GM18517 (cell line): ENCODE data around the gene SOX3.

Source experiments
- ATAC-seq: cut with Tn5 transposase; IDR thresholded peaks from one replicate; pipeline ENCODE4 v1.9.1; 2021; ENCODE audit warnings: mild to moderate bottlenecking, moderate library complexity; ENCODE audit not compliant: unreplicated experiment

Gene SOX3

GRCh38 chrX:140504371-140505324, at the start of gene SOX3:
TSS of gene SOX3 (minus strand) at chrX:140505069. CDS start at chrX:140505060, 9 bp downstream.
- ATAC-seq = no peak

DNA sequence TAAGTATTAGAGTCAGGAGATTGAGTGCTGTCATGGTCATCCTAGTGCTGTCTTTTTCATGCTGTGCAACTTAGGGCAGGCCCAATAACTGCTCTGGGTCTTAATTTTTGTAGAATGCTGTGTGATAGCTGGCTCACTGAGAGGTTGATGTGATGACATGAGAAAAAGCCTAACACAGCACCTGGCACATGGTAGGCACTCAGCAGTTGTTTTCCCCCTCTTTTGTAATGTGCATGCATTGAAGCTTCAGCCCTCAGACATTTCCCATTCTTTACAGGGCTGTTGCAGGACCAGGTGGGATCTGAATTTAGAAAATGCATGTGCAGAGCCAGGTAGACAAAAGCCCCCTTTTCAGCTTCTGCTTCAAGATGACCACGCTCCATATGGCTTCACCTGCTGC, 44.1 kb upstream of the SOX3 start:
- ATAC-seq = no peak

DNA sequence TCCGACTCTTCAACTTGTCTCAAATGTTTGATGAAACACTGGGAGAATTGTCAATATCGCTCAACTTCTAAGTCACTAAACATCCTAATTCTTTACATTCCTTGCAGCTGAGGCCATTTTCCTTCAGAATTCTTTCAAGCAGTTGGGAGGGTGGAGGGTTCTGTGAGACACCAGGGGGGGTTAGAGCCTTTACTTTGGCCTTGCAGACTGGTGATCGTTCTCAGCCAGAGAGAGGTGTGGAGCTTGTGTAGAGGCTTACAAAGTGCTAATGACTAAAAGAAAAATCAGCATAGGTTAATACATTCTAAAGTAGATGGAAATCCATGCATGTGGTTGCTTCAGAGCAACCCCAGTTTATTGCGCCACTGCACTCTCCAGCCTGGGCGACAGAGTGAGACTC, 21.3 kb upstream of the SOX3 start:
- no peak for ATAC-seq

- no peak for ATAC-seq
Observed at GRCh38 chrX:140525448-140525847, 20.6 kb upstream of the SOX3 start.

DNA sequence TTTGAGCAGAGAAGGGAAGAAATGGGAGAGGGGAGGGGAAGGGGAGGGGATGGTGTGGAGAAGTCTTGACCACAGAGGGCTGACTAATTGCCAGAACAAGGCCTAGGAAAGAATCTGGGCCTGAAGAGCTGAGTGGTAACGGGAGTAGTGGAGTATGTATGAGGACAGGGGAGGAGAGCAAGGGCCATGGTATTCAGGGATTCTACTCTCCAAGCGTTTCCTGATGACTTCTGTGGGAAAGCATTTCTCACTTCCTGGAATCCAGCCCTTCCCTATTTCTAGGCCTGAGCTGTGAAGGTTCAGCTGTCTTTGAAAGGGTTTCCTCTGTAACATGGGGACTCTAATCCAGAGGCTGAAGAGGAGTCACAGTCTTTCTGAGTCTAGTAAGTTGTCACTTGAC, 19.7 kb upstream of the SOX3 start:
- ATAC-seq = no peak

DNA sequence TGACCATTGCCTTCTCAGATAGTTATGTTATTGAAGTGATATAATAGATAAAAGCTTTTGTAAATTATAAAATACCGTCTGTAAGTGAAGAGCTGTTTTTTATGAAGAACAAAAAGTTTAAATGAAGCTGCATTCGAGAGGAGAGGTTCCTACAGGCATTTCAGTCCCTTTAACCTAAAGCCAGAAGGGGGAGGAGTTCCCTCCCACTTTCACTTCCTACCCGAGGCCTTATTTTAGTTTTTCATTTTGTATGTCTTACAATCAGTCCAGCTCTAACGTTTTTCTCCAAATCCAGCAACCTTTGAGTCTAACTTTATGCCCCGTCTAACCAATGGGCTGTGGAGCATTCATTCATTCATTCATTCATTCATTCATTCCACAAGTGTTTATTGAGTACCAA, 16.5 kb upstream of the SOX3 start:
- ATAC-seq = no peak

DNA sequence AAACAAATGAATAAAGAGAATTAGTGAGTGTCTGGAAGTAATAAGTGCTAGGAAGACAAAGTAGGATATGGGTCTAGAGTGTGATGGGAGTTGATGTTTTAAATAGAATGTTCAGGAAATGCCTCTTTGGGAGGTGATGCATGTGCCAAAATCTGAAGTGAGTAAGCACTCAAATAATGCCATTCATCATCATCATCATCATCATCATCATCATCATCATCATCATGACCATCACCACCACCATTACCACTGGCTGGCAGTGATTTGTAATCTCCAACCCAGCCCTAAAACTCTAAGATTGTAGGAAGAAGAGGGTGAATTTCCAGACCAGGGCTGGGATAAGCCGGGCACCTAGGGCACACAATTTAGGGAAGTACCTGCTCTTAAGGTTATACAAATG, 9.7 kb upstream of the SOX3 start:
- no peak for ATAC-seq

GRCh38 chrX:140510895-140511295, 6.0 kb upstream of the SOX3 start:
- no peak for ATAC-seq

GRCh38 chrX:140510306-140510676, 5.4 kb upstream of the SOX3 start:
- no peak for ATAC-seq

DNA sequence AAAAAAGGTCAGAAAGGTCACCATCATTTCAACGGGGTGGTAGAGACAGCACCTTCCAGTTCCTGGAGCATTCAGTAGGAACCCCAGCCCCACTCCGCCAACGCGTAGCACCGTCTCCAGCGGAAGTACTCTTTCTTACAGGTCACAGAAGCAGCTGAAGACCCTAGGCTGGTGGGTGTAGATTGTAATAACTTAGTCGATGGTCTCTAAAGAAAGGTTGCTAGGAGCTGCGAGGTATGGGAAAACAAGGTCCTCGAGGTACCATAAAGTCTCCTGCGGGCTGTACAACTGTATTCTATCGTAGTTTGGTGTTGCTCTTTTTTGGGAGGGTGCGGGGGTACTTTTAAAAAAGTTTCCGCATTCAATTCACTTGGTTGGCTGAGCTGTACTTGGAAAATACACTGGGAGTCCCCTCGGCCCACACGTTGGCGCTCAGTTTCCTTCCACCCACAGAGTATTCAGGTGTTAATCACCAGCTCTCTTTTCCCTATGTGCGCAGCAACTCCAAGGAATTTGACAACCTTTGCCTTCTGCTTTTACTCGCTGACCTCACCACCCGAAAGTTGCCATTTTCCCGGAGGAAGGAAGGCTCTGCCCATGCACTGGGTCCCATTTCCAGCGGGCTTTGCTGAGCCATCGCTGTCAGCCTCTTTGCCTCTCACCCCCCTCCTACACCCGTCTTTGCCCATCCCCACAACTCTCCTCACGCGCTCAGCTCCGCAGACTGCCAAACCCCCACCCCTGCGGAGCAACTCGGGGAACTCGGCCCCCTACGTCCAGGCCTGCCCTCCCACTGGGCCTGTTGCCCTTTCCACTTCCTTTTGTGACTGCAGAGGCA, 4.8 kb upstream of the SOX3 start:
- no peak for ATAC-seq

GRCh38 chrX:140508958-140509357, 4.1 kb upstream of the SOX3 start:
- no peak for ATAC-seq

GRCh38 chrX:140507982-140508305, 3.1 kb upstream of the SOX3 start:
- no peak for ATAC-seq

DNA sequence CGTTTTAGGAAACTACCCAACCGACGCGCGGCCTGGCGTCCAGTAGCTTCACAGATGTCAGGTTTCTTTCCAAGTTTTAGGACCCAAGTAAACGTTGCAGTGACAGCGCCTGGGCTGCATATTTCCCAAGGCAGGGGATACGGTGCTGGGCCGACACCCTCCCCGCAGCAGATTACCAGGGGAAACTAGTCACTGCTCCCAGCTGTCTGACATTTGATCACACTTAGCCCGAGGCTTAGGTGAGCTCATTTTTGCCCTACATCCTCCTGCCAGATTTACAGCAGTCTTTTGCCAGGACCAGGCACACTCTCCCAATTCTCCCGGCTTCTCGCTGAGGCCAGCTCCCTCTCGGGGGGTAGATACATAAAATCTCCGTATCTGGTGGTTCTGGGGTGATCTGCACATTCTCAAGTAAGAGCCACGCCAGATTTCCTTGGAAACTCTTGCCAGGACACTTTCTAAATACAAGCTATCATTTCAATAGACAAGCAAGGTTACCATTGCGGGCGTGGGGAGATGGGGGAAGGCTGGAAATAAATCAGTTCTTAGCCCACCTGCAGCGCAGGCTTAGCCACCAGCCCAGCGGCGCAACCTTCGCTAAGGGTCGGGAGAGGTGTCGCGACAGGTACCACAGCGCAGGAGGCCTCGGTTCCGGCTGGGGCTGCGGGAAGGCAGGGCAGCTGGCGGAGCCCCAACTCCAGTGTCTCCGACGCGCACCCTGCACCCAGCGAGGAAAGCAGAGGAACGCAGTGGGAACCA, 2.5 kb upstream of the SOX3 start:
- no peak for ATAC-seq

DNA sequence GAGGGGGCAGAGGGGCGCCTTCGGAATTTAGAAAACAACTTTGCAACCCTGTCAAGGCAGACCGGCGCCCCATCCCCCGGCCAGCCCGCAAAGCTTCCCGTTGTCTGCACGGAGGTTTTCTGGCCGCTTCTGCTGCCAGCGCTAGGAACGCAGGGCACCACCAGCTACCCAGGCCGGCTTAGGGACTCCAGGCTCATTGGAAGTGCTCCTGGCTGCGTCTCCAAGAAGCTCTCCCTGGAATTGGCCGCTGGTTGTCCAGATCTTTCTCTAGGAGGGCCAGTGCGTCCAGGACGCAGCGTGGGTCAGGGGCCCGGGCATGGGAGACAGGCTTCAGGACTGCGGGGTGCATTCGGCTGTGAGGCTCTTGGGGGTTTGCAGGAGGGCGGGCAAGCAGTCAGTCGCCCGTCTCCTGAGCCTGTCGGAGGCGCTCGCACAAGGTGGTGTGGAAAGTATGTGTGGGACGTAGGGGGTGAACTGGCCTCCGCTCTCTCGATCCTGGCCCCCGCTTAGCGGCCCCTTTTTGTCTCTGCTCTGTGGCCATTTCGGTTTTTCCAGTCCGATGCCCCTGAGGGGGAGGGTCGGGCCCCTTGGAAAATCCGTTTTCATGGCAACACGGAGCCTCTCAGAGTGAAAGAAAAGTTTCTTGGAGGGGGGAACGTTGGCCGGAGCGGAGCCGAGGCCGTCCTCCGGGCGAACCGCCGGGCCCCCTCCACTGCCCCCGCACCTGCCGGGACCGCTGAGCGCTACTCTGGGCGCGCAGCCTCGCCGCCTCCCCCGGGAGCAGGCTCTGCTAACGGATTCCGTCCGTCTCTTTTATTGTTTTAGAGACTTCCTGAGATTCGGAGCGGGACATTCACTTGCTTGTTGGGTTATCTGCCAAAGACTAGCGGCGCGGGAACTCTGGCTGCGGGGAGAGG, 810 bp upstream of the SOX3 start:
- no peak for ATAC-seq

- ATAC-seq = no peak
Observed at GRCh38 chrX:140503714-140504351, 1.0 kb downstream of the SOX3 start.

DNA sequence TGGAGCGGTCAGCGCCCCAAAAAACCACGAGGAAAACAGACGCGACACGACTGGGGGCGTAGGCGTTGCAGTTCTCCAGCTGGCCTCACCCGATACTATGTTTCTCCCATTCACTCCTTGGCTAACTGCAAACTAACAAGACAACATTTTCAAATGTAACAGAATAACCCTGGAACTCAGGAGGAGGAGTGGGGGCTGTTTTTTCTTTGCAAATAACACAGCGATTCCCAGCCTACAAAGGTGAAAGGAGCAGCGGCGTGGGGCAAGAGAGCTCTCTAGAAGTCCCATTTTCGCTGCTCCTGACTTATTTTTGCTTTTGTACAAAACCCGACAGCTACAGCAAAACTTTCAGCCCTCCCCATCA, 1.6 kb downstream of the SOX3 start:
- no peak for ATAC-seq

DNA sequence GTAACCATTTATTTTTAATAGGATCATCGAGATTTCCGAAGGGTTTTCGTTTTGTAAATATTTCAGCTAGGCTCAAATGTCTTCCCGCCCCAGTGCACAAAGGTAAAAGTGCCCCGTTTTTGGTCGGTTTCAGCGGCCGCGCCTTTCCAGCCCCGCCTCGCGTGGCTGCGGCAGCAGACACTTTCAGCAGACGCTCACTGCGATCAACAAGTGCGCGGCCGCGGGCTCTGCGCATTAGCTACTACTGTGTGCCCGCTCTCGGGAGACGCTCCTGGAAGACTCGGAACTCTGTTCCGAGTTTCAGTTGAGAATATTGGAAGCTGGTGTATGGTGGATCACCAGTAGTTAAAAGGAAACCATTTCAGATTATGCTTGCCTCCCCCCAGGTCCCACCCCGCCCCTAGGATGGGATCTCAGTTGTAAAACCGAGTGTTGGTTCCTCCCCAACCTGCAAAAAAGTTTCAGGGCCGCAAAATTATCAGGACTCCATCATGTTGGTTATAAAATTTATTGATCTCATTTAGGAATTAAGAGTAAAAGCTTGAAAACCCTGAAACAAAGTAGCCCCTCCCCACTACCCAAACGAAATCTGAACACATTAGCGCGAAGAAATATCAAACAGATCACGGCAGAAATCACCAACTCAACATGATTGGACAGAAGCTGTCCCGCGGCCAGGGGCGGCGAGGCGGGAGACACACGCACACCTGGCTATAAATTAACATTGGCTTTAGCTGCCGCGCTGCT, 2.2 kb downstream of the SOX3 start:
- no peak for ATAC-seq

- ATAC-seq = no peak
Observed at GRCh38 chrX:140501940-140502468, 2.9 kb downstream of the SOX3 start.

DNA sequence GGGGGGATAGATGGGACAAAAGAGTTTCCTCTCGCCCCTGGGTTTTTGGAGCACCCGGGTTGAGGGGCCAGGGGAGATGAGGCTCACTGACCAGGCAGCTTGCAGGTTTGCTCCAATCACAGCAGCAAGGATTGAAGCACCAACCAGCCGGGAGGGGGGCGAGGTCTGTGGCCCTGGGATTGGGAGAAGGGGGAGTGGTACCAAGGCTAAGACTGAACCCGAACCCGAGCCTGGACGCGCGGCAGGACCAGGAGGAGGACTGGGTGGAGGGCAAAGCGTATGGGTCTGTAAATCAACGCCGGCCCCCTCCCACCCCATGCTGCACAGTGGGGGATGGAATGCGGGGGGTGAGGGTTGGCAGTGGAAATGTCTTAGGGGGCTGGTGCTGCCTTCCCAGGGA, 3.5 kb downstream of the SOX3 start:
- no peak for ATAC-seq
